Measurements from ENCODE around the gene PLK5. TPM values are rescaled to one million over a fixed set of nuclear protein-coding genes. Genes with fewer than 3 reads are reported as not detected.

The PLK5 gene
- total RNA-seq, 1 donor from 2014 or later: 0.09 TPM

DNA sequence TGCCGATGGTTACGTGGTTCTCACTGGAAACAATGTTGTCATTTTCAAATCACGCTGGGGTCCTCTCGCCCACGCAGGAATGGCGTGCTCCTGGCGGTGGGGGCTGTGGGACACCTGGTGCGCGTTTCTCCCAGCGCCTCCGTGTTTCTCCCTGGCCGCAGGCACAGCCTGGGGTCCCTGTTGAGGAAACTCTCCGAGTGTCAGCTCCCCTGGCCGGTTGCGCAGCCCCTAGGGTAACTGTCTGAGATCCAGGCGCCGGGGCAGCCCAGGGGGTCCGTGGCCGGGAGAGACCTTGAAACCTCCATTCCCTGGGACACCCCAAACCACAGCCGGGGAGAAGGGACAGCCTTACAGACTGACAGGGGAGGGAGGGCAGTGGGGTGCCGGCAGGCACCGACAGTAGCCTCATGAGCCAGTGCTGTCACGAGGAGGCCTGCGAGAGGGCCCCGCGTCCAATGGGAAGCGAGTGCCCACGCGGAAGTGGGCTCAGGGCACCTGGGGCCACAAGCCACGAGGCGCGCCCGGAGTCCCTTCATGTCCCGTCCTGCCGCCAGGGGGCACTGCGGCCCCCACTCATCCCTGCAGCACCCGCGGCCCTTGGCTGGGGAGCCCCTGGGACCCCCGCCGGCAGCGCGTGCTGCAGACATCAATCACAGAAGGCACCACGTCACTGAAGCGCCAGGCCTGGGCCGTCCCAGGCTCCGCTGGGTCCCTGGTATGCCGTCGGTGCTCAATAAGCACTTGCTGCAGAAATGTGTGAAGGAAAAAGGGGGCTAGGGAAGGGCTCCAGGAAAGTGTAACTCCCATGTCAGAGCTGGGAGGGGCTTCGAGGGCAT, 20.6 kb upstream of the PLK5 start:
- Histone ChIP-seq H3K36me3 (ENCODE audit: insufficient read depth, low read length) (no peaks in the 10 kb centered on the region), H3K9me3 (ENCODE audit: insufficient read depth, low read depth, low read length) (no peaks in the 10 kb centered on the region), H2AFZ (ENCODE audit: low read depth, low read length) (no peak overlapping the region), H3K4me1 (ENCODE audit: insufficient read depth, low read length) (no peaks in the 10 kb centered on the region), H3K27ac (ENCODE audit: low read depth, low read length) (no peak overlapping the region), H4K20me1 (ENCODE audit: insufficient read depth, low read length) (no peaks in the 10 kb centered on the region), H3K9ac (ENCODE audit: low read length) (no peak overlapping the region), H3K4me3 (ENCODE audit: insufficient read depth, low read depth, low read length) (peak overlapping the region; percentile 5), H3K79me2 (ENCODE audit: insufficient read depth, low read length) (no peaks in the 10 kb centered on the region), H3K4me2 (ENCODE audit: low read length) (peak overlapping the region; percentile 26), H3K27me3 (ENCODE audit: insufficient read depth, low read length) (peaks cover 18% of the 10 kb centered on the region)
- FAIRE-seq (no peak), DNase-seq (ENCODE audit: low read depth) (no peak)
- H3K9me3 Mint-ChIP-seq (ENCODE audit: unreplicated experiment): peaks cover 8% of the 10 kb centered on the region
- peak; percentile 60 for TF ChIP-seq EZH2 (IDR thresholded peaks at IDR 0.05; ENCODE audit: insufficient read depth, low read length)
- TF ChIP-seq, protein P1, sequence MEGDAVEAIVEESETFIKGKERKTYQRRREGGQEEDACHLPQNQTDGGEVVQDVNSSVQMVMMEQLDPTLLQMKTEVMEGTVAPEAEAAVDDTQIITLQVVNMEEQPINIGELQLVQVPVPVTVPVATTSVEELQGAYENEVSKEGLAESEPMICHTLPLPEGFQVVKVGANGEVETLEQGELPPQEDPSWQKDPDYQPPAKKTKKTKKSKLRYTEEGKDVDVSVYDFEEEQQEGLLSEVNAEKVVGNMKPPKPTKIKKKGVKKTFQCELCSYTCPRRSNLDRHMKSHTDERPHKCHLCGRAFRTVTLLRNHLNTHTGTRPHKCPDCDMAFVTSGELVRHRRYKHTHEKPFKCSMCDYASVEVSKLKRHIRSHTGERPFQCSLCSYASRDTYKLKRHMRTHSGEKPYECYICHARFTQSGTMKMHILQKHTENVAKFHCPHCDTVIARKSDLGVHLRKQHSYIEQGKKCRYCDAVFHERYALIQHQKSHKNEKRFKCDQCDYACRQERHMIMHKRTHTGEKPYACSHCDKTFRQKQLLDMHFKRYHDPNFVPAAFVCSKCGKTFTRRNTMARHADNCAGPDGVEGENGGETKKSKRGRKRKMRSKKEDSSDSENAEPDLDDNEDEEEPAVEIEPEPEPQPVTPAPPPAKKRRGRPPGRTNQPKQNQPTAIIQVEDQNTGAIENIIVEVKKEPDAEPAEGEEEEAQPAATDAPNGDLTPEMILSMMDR (IDR thresholded peaks at IDR 0.05; ENCODE audit: insufficient read depth, low read depth, low read length): peak; percentile 32
- H3K27me3 Mint-ChIP-seq (ENCODE audit: low read depth, unreplicated experiment): peaks cover 5% of the 10 kb centered on the region
- H3K36me3 Mint-ChIP-seq (ENCODE audit: low read depth, unreplicated experiment): peaks cover 7% of the 10 kb centered on the region
- no peak overlapping the region for H3K4me3 Mint-ChIP-seq (ENCODE audit: unreplicated experiment)
- no peak overlapping the region for H3K27ac Mint-ChIP-seq (ENCODE audit: unreplicated experiment)
- no peaks in the 10 kb centered on the region for H3K4me1 Mint-ChIP-seq (ENCODE audit: low read depth, unreplicated experiment)

DNA sequence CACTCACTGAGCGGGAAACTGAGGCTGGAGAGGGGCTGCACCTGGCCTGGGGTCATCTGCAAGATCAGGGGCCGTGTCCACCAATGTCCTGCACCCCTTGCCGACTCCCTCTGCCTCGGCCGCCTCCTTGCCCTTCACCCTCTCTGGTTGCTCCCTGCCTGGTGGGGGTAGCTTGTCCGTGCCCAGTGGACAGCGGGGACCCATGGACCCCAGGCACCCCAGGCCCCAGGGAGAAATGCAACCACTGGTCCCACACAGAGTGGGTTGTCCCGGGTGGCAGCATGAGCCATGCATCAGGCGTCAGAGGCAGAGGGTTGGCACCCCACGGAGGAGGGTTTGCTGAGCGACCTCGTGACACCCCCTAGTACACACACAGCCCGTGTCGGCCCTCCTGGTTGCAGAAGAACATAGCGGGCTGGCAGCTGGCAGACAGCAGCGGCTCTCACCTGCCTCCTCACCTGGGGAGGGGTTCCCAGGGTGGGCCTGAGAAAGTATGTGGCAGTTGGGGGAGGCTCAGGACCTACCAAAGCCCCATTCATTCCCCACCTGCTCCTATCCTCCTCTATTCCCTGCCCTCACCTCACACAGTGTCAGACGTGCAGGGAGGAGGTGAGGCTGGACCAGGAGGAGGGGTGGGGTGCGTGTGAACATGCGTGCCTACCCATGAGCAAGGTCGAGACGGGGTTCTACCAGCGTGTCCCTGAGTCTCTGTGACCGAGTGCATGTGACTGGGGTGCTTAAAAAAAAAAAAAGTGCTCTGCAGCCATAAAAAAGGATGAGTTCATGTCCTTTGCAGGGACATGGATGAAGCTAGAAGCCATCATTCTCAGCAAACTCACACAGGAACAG, 19.7 kb upstream of the PLK5 start:
- no peak overlapping the region for H3K9ac ChIP-seq (ENCODE audit: low read length)
- no peak overlapping the region for H3K4me3 ChIP-seq (ENCODE audit: insufficient read depth, low read depth, low read length)
- Mint-ChIP-seq H3K9me3 (ENCODE audit: unreplicated experiment) (peaks cover 8% of the 10 kb centered on the region), H3K36me3 (ENCODE audit: low read depth, unreplicated experiment) (peaks cover 7% of the 10 kb centered on the region), H3K27me3 (ENCODE audit: low read depth, unreplicated experiment) (peaks cover 5% of the 10 kb centered on the region), H3K27ac (ENCODE audit: unreplicated experiment) (no peak overlapping the region), H3K4me3 (ENCODE audit: unreplicated experiment) (no peak overlapping the region), H3K4me1 (ENCODE audit: low read depth, unreplicated experiment) (no peaks in the 10 kb centered on the region)
- no peak for FAIRE-seq
- no peak for TF ChIP-seq EZH2 (IDR thresholded peaks at IDR 0.05; ENCODE audit: insufficient read depth, low read length)
- TF ChIP-seq, protein P1 (IDR thresholded peaks at IDR 0.05; ENCODE audit: insufficient read depth, low read depth, low read length): no peak
- H3K36me3 ChIP-seq (ENCODE audit: insufficient read depth, low read length): no peaks in the 10 kb centered on the region
- H3K27me3 ChIP-seq (ENCODE audit: insufficient read depth, low read length): peaks cover 18% of the 10 kb centered on the region
- no peaks in the 10 kb centered on the region for H3K4me1 ChIP-seq (ENCODE audit: insufficient read depth, low read length)
- H3K79me2 ChIP-seq (ENCODE audit: insufficient read depth, low read length): no peaks in the 10 kb centered on the region
- no peak overlapping the region for H2AFZ ChIP-seq (ENCODE audit: low read depth, low read length)
- H3K27ac ChIP-seq (ENCODE audit: low read depth, low read length): no peak overlapping the region
- H3K9me3 ChIP-seq (ENCODE audit: insufficient read depth, low read depth, low read length): peaks cover 5% of the 10 kb centered on the region
- no peak overlapping the region for H3K4me2 ChIP-seq (ENCODE audit: low read length)
- no peaks in the 10 kb centered on the region for H4K20me1 ChIP-seq (ENCODE audit: insufficient read depth, low read length)
- DNase-seq (ENCODE audit: low read depth): no peak

Data from astrocyte (in vitro differentiated cells and primary cell).